ENCODE measurements around the gene ZIM2.

Gene ZIM2

GRCh38 chr19:56840451-56841192 is at the start of gene ZIM2, which contains the start of gene PEG3:
ZIM2 (minus strand) TSS chr19:56840726; CDS start chr19:56824277, 16,449 bp downstream.
PEG3 (minus strand) TSS chr19:56840726; CDS start chr19:56824655, 16,071 bp downstream.
- no peak for DNase-seq
- no peak for ATAC-seq (replicated peaks)
- H3K4me3 Mint-ChIP-seq, result peak within 1 kb of the TSS; percentile 23 to 76
- H3K27me3 Mint-ChIP-seq, result peaks cover 21 to 24% of the 10 kb centered on the region in 2 donors
- H3K36me3 Mint-ChIP-seq, result peaks cover 17 to 18% of the 10 kb centered on the region in 2 donors
- H3K9me3 Mint-ChIP-seq, result peaks cover 13 to 18% of the 10 kb centered on the region in 2 donors
- H3K27ac Mint-ChIP-seq, result peak within 1 kb of the TSS; percentile 14
- H3K4me1 Mint-ChIP-seq, result peaks cover 5% of the 10 kb centered on the region in 2 donors

DNA sequence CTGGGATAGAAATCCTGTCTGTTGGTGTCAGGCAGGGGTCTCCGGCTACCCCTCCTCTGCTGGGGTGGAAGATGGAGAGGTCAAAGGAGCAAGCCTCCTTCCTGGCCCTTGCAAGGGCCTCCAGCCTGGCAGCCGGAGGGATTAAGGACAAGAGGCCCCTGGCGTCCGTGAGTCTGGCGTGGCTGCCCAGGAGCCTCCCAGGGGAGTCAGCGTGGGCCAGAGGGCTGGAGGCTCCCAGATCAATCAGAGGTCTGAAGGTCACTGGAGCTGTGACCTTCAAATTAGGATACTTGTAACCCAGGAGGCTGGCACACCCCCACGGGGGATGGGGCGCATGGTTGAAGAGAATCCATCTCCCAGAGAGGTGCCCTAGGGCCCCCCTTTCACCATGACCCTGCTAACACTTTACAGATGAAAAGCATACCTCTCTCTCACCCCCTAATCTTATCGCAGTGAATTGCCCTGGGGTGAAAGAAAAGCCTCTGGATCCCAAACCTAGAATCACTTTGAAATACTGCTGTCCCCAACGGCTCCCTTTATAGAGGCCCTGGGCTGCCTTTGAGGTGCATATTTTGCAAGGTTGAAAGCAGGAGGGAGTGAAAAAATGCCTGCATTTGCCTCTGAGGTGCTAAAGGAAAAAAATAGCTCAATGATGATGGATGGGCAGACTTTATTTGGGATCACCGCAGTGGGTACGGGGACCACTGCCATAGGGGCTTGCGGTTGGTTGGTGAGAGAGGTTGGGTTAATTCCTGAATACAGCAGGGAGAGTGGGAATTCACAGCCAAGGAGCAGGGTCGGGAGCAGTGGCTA is 44.9 kb upstream of the ZIM2 start:
- Mint-ChIP-seq H3K27me3 (peaks cover 0 to 3% of the 10 kb centered on the region in 2 donors), H3K9me3 (peaks cover 19 to 23% of the 10 kb centered on the region in 2 donors), H3K36me3 (peaks cover 0 to under 1% of the 10 kb centered on the region in 2 donors), H3K4me1 (no peaks in the 10 kb centered on the region), H3K4me3 (no peak overlapping the region), H3K27ac (no peak overlapping the region)
- ATAC-seq (replicated peaks) (no peak), DNase-seq (no peak)

DNA sequence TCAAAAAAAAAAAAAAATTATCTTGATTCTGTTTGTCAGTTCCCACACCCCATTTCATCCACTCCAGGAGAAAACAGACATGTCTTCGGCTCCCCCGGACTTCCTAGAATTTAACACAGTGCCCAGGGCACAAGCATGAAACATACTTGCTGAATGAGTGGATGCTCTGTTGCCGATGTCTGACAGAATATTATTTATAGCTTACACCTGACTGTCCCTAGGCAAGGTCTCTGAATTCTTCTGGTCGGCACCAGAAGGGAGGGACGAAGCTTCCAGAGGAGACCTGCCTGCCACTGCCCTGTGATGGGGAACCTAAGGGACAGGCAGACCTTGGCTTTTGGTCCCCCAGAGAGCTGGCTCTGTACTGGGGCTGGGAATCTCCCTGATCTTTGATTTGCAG is 43.9 kb upstream of the ZIM2 start:
- Mint-ChIP-seq H3K4me1 (no peaks in the 10 kb centered on the region), H3K36me3 (no peaks in the 10 kb centered on the region), H3K27ac (no peak overlapping the region), H3K9me3 (peaks cover 17 to 23% of the 10 kb centered on the region in 2 donors), H3K4me3 (no peak overlapping the region), H3K27me3 (no peaks in the 10 kb centered on the region)
- DNase-seq, result no peak
- no peak for ATAC-seq (replicated peaks)

- H3K36me3 Mint-ChIP-seq, result no peaks in the 10 kb centered on the region
- no peaks in the 10 kb centered on the region for H3K27me3 Mint-ChIP-seq
- H3K27ac Mint-ChIP-seq, result no peak overlapping the region
- DNase-seq (no peak), ATAC-seq (replicated peaks) (no peak)
- no peaks in the 10 kb centered on the region for H3K4me1 Mint-ChIP-seq
- peaks cover 9 to 15% of the 10 kb centered on the region in 2 donors for H3K9me3 Mint-ChIP-seq
- no peak overlapping the region for H3K4me3 Mint-ChIP-seq
Observed at GRCh38 chr19:56880592-56881190, 40.2 kb upstream of the ZIM2 start.

DNA sequence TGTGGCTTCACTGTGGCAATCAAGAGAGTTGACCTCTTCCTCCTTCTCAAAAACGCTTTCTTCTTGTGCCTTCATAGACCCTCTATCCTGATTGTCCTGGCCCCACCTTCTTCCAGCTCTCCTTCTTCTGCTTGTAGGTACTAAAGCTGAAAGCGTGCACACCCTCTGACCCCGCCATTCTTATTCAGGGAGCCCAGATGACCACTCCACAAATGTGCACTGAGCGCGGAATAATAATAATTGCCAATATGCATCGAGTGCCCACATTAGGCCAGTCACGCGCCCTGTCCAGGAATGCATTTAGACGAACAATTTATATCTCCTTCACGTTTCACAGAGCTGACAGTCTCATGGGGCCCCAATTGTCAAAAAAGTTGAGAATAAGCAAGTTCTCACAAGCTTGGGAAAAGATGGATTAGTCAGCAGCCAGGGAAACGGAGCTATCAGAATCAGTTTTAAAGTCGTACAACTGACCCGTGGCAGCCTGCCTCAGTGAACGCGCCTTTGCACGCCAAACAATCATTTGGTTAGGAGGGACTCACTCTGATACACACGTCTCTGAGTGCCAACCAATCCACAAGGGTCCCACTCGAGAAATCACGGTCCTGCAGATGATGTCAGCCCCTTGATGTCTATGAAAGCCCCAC is 36.7 kb upstream of the ZIM2 start:
- DNase-seq (no peak), ATAC-seq (replicated peaks) (no peak)
- Mint-ChIP-seq H3K9me3 (peaks cover 22 to 28% of the 10 kb centered on the region in 2 donors), H3K36me3 (peaks cover 4% of the 10 kb centered on the region in 2 donors), H3K27me3 (no peaks in the 10 kb centered on the region), H3K4me3 (no peak overlapping the region), H3K4me1 (no peaks in the 10 kb centered on the region), H3K27ac (no peak overlapping the region)

DNA sequence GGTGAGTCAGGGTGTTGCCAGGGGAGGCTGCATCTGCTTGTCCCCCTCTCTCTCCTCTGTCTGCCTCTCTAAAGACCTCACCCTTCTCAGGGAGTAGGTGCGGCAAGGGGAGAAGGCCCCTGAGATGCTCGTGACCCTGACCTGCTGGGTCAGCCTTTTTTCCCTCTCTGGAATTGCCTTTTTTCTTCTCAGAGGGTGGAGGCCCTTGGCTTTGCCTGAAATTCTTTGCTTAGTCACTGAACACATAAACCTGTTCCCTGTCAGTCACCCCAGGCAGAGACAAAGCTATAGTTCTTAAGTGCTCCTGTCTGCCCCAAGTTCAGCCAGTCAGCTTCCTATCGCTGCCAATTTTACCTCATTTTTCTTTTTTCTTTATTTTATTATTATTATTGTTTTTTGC is 35.2 kb upstream of the ZIM2 start:
- no peak overlapping the region for H3K27ac Mint-ChIP-seq
- peaks cover 20 to 23% of the 10 kb centered on the region in 2 donors for H3K9me3 Mint-ChIP-seq
- H3K27me3 Mint-ChIP-seq, result no peaks in the 10 kb centered on the region
- ATAC-seq (replicated peaks) (no peak), DNase-seq (no peak)
- H3K4me3 Mint-ChIP-seq, result no peak overlapping the region
- H3K4me1 Mint-ChIP-seq, result no peaks in the 10 kb centered on the region
- peaks cover 4% of the 10 kb centered on the region in 2 donors for H3K36me3 Mint-ChIP-seq

- no peaks in the 10 kb centered on the region for H3K4me1 Mint-ChIP-seq
- no peak for DNase-seq
Observed at GRCh38 chr19:56874530-56874929, 34.0 kb upstream of the ZIM2 start.

GRCh38 chr19:56873493-56873892 is 33.0 kb upstream of the ZIM2 start:
- Mint-ChIP-seq H3K27me3 (no peaks in the 10 kb centered on the region), H3K27ac (no peak overlapping the region), H3K36me3 (peaks cover 4% of the 10 kb centered on the region in 2 donors), H3K9me3 (peaks cover 23 to 26% of the 10 kb centered on the region in 2 donors), H3K4me3 (no peak overlapping the region), H3K4me1 (no peaks in the 10 kb centered on the region)
- ATAC-seq (replicated peaks), result no peak
- DNase-seq, result no peak

More at GRCh38 chr19:56874530-56874929, 34.0 kb upstream of the ZIM2 start:
- Mint-ChIP-seq H3K4me3 (no peak overlapping the region), H3K27me3 (no peaks in the 10 kb centered on the region), H3K9me3 (peaks cover 23 to 26% of the 10 kb centered on the region in 2 donors), H3K27ac (no peak overlapping the region), H3K36me3 (peaks cover 4% of the 10 kb centered on the region in 2 donors)
- ATAC-seq (replicated peaks), result no peak

- no peaks in the 10 kb centered on the region for H3K36me3 Mint-ChIP-seq
- H3K27me3 Mint-ChIP-seq, result no peaks in the 10 kb centered on the region
- no peak overlapping the region for H3K27ac Mint-ChIP-seq
- no peak overlapping the region for H3K4me3 Mint-ChIP-seq
- ATAC-seq (replicated peaks) (no peak), DNase-seq (no peak)
- H3K4me1 Mint-ChIP-seq, result no peaks in the 10 kb centered on the region
- H3K9me3 Mint-ChIP-seq, result peaks cover 14 to 19% of the 10 kb centered on the region in 2 donors
Observed at GRCh38 chr19:56869886-56870285, 29.4 kb upstream of the ZIM2 start.

GRCh38 chr19:56868446-56868845 is 27.9 kb upstream of the ZIM2 start:
- Mint-ChIP-seq H3K36me3 (no peaks in the 10 kb centered on the region), H3K9me3 (peaks cover 15 to 18% of the 10 kb centered on the region in 2 donors)

GRCh38 chr19:56866538-56866937 is 26.0 kb upstream of the ZIM2 start:
- no peak overlapping the region for H3K4me3 Mint-ChIP-seq
- DNase-seq (no peak), ATAC-seq (replicated peaks) (no peak)
- no peaks in the 10 kb centered on the region for H3K36me3 Mint-ChIP-seq
- no peak overlapping the region for H3K27ac Mint-ChIP-seq
- H3K27me3 Mint-ChIP-seq, result peaks cover 0 to 7% of the 10 kb centered on the region in 2 donors
- H3K9me3 Mint-ChIP-seq, result peaks cover 14 to 15% of the 10 kb centered on the region in 2 donors
- H3K4me1 Mint-ChIP-seq, result no peaks in the 10 kb centered on the region

More at GRCh38 chr19:56868446-56868845, 27.9 kb upstream of the ZIM2 start:
- ATAC-seq (replicated peaks) (no peak), DNase-seq (no peak)
- Mint-ChIP-seq H3K27me3 (peaks cover 0 to 7% of the 10 kb centered on the region in 2 donors), H3K4me3 (no peak overlapping the region), H3K4me1 (no peaks in the 10 kb centered on the region), H3K27ac (no peak overlapping the region)

DNA sequence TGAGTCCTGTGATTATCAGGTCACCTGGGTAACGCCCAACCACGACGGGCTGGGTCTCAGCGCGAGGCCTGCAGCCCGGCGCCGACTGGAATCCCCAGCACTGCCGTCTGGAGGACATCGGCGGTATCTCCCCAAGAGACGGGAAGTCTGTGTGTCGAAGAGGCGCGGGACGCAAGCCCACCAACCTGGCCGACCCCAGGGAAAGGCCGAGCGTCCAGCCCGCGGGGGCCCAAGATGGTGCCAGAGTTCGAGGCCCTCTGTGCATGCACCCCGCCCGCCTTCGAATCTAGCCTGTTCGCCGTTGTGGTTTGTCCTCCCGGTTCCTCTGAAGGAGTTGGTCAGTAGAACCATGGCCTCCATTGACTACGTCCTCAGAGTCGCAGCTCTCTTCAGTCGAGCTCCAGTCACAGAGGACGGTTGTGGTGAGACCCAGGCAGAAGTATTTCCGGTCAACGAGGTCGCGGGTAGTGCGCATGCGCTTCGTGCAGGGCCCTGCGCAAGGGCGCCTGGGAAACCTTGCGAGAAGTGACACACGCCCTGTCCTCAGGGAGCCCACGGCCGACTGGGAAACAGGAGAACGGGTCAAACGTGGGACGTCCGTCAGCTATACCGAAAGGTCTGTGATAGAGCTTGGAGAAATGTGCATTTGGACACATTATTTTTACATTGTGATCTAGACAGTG is 24.1 kb upstream of the ZIM2 start:
- Mint-ChIP-seq H3K27me3 (peaks cover 0 to 7% of the 10 kb centered on the region in 2 donors), H3K27ac (no peak overlapping the region), H3K9me3 (peaks cover 8 to 9% of the 10 kb centered on the region in 2 donors), H3K4me1 (no peaks in the 10 kb centered on the region), H3K4me3 (no peak overlapping the region), H3K36me3 (no peaks in the 10 kb centered on the region)
- ATAC-seq (replicated peaks), result no peak
- no peak for DNase-seq

DNA sequence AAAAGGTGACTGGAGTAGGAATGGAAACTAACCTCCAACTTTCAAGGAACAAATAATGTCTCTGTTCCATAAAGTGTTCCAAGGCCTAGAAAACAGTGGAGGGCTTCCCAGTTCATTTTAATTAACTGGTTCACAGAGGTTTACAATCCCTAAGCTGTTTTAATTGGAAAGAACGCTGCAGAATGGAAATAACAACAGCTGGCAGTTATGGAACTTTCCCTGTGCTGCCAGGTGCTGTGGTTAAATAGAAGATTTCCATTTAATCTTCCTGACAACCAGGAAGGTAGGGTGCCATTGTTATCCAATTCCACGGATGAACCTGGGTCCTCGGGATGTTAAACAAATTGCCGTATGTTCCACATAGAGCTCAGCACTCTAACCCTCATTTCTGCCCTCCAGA is 22.2 kb upstream of the ZIM2 start:
- H3K4me3 Mint-ChIP-seq, result no peak overlapping the region
- no peak overlapping the region for H3K27ac Mint-ChIP-seq
- H3K27me3 Mint-ChIP-seq, result peaks cover 0 to 7% of the 10 kb centered on the region in 2 donors
- H3K4me1 Mint-ChIP-seq, result no peaks in the 10 kb centered on the region
- H3K9me3 Mint-ChIP-seq, result peaks cover 8 to 9% of the 10 kb centered on the region in 2 donors
- DNase-seq (no peak), ATAC-seq (replicated peaks) (no peak)
- H3K36me3 Mint-ChIP-seq, result no peaks in the 10 kb centered on the region

Data from stimulated activated naive B cell treated with anti-CD40 and anti-IgM and Interleukin-4, amounts not matched to agents 10 μg/mL and 1 μg/mL and 100 μg/mL, for 72 hours (primary cell).